ENCODE measurements around the gene CASK.

The CASK gene

GRCh38 chrX:41837270-41837944 lies 85.9 kb downstream of the CASK start:
- DNase-seq (ENCODE audit: low read depth in 2 of 2): no peak

DNA sequence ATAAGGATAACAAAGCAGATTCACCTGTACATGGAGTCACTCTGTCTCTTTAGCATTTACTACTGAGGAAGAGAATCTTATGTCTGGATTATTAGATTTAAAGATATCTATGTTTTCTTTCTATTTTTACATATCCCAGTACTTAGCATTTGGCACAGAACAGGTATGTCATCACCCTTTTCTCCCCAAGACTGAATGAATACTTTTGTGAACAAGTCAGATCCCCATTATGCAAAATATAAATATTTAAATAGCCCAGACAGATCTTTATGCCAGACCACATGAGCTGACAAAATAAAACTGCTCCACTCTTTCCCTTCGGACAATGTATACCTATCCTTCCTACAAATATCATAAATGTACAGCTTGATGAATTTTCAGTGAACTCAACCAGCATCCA lies 94.5 kb downstream of the CASK start:
- DNase-seq (ENCODE audit: low read depth in 2 of 2): no peak

GRCh38 chrX:41827886-41828285 lies 95.5 kb downstream of the CASK start:
- no peak for DNase-seq (ENCODE audit: low read depth in 2 of 2)

GRCh38 chrX:41825796-41826195 lies 97.6 kb downstream of the CASK start:
- DNase-seq (ENCODE audit: low read depth in 2 of 2): no peak

- no peak for DNase-seq (ENCODE audit: low read depth in 2 of 2)
These were observed 98.8 kb downstream of the CASK start for GRCh38 chrX:41824551-41824950.

DNA sequence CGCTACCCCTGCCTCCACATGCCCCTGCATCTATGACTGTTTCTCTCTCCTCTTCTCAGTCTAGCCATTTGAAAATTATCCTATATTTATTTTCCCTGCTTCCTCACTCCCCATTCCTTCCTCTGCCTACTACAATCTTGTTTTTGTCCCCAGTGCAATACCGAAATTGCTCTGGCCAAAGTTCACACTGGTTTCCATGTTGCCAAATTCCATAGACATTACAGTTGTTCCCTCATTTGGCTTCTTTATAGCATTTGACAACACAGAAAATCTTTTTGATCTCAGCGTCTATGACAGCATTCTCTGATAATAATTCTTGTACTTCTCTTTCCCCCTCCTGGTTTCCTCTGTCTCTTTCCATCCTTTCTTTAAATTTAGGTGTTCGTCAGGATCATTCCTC lies 100.0 kb downstream of the CASK start:
- no peak for DNase-seq (ENCODE audit: low read depth in 2 of 2)

- DNase-seq (ENCODE audit: low read depth in 2 of 2): no peak
These were observed 100.5 kb downstream of the CASK start for GRCh38 chrX:41822892-41823291.

DNA sequence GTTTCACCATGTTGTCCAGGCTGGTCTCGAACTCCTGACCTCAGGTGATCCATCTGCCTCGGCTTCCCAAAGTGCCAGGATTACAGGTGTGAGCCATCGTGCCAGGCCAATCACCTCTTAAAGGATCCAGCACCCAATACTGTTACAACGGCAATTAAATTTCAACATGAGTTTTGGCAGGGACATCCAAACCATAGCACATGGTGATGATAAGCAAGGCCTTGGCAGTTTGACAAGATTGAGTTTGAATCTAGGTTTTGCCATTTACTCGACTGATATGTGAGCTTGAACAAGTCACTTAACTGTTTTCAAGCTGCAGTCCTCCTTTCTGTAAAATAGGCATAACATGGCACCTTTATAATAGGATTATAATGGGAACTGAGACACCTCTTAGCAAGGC lies 115.3 kb downstream of the CASK start:
- no peak for DNase-seq (ENCODE audit: low read depth in 2 of 2)

DNA sequence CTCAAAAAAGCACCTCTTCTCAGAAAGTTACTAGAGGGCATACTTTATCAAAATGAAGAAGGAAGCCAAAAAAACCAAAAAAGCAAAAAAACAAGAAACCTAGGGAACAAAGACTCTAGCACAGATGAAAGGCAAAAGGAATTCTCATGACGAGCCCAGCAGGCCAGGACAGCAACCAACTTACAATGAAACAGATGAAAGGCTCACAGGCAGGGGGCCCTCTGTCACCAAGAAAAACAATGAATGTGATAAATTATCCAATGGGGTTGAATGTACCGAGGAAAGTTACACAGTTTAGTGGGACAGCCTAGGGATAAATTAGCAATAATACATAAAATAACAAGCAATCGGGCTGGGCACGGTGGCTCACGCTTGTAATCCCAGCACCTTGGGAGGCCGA lies 120.4 kb downstream of the CASK start:
- no peak for DNase-seq (ENCODE audit: low read depth in 2 of 2)

GRCh38 chrX:41799661-41800060 lies 123.7 kb downstream of the CASK start:
- no peak for DNase-seq (ENCODE audit: low read depth in 2 of 2)

DNA sequence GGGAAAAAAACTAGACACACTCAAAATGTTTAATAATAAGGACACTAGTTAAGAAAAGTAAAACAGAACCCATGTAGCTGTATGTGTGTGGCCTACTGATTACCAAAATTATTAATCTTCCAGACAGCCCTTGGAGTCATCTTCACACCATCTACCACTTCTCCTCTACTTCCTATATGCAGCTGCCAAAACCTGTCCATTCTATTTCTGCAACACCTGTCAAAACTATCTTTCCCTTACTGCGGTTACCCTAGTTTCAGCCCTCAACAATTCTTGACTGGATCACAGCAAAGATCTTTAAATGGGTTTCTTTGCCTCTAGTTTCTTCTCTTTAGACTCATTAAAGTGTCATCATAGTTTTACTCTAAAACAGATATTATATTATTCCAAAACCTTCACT lies 126.8 kb downstream of the CASK start:
- DNase-seq (ENCODE audit: low read depth in 2 of 2): no peak

DNA sequence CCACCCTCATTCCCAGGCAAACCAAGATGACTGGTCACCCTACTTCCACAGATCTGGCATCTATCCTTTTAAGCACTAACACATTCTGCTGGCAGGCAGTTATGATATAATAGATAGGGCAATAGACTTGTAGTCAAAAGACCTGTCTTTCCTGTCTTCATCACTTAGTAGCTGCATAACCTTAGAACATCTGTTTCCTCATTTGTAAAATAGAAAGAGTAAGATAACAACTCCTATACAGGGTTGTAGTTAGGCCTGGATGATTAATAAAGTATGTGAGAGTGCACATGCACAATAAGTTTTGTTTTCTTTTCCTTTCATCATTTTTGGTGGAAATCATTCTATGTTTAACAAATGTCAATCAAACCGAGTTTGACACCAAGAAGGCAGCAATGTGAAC lies 127.3 kb downstream of the CASK start:
- no peak for DNase-seq (ENCODE audit: low read depth in 2 of 2)

DNA sequence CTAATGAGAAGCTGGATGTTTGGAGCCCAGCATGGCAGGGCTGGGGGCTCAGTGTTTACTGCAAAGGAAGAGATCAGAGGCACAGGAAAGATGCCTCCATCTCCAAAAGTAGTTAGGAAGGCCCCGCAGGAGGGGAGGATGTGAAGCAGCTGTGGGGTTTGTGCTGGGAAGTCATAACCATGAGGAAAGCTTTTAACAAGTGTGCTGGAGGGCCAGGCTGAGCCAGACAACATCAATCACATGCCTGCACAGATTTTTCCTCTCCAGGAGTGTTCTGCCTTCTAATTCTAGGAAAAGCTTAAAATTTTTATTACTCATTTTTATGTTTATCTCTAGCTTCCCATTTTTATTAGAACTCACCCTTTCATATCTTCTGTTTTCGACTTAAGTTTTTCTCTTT lies 134.0 kb downstream of the CASK start:
- DNase-seq (ENCODE audit: low read depth in 2 of 2): no peak

- DNase-seq (ENCODE audit: low read depth in 2 of 2): no peak
These were observed 137.7 kb downstream of the CASK start for GRCh38 chrX:41785685-41786084.

GRCh38 chrX:41781500-41781899 lies 141.9 kb downstream of the CASK start:
- DNase-seq (ENCODE audit: low read depth in 2 of 2): no peak

DNA sequence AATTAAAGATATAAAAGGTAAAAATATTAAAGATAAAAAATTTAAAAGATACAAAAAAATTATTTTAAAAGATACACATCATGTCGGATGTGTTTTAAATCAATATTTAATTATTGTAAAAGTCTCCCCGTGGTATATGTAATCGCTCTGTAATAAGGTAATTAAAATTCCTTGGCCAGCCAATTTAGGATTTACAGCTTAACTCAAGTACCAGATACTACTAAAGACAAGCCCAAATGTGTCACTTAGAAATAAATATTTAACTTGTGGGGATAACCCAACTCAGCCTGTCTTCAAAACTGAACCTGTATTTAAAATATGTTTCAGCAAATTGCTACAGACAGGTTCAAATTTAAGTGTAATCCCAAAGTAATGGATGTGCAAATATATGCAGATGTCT lies 143.4 kb downstream of the CASK start:
- no peak for DNase-seq (ENCODE audit: low read depth in 2 of 2)

DNA sequence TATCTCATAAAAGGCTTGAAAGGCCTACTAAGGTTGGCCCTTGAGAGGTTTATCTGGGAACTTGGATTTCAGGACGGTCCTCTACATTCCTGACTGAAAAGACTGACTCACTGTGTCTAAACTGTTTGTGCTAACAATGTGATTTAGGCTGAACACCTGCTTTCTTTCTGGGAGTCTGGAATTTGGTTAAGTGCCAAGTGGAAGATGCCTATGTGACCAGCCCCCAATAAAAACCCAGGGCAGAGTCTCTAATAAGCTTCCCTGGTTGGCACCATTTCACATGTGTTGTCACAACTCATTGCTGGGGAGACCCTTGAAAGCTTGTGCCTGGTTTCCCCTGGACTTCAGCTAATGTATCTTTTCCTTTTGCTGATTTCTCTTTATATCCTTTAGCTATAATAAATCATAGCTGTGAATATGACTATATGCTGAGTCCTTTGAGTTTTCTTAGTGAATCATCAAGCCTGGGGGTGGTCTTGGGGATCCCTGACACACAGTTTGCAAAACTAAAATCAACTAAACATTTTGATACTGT lies 144.3 kb downstream of the CASK start:
- DNase-seq (ENCODE audit: low read depth in 2 of 2): no peak

DNA sequence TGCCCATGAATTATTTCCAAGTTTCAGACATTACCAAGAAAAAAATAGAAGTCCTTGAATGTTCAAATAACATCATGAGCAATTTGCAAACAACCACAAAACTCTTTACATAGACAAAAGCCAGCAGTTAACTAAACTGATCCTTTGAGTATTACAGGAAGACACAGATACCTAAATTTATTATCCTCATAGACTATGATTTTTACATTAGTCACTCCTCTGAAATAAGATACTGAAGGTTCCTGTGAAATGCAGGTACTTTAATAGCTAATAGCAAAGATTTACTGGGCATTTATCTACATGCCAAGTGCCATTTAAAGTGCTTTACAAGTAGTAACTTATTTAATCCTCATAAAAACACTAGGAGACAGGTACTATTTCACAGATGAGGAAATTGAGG lies 161.7 kb downstream of the CASK start:
- no peak for DNase-seq (ENCODE audit: low read depth in 2 of 2)

- no peak for DNase-seq (ENCODE audit: low read depth in 2 of 2)
These were observed 162.2 kb downstream of the CASK start for GRCh38 chrX:41761169-41761568.

DNA sequence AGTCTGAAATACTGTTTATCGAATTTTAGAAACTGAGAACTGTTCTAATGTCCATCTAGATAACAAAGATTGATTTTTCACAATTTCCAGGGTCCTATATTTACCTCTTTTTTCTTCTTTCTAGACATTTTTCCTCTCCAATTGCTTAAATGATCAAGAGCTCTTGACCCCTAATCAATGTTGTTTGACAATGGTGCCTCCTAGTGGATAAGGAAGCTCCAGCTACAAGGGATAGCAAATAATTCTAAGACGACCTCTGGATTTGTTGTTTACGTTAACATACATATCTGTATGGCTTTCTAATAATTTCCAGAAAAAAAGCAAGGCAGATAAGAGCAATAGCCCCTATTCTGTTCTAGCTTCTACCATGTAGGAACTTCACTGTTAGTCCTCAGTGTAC lies 163.5 kb downstream of the CASK start:
- DNase-seq (ENCODE audit: low read depth in 2 of 2): no peak

DNA sequence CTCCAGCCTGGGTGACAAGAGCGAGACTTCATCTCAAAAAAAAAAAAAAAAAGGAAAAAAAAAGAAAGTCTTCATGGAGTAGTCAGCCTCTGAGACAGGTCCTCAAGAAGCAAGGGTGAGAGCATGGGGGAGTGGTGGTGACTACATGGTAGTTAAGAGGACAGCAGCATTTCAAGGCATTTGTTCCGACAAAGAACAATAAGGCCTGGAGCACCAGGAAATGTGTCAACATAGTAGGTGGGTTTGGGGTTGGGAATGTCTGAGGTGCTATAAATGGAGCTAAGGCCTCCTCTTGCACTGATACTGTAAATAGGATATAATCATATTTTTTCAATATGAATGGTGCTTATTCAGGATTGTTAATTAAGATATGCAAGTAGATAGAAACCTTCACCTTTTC lies 165.0 kb downstream of the CASK start:
- DNase-seq (ENCODE audit: low read depth in 2 of 2): no peak

DNA sequence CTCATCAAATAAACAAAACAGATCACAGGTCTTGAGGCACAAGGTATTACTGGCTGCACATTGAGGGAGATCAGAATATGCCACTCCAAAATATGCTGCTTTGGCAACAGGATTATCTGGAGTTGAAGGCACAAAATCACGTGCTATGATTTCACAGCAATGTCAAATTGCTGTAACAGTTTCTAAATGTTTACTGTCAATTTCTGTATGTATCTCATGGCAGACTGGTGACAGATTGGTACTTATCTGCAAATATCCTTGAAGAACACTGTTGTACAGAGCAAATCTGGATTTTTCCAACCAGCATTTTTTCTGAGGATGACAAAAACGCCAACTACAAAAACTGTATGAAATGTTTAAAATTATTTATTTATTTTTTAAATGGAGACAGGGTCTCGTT lies 172.6 kb downstream of the CASK start:
- no peak for DNase-seq (ENCODE audit: low read depth in 2 of 2)

DNA sequence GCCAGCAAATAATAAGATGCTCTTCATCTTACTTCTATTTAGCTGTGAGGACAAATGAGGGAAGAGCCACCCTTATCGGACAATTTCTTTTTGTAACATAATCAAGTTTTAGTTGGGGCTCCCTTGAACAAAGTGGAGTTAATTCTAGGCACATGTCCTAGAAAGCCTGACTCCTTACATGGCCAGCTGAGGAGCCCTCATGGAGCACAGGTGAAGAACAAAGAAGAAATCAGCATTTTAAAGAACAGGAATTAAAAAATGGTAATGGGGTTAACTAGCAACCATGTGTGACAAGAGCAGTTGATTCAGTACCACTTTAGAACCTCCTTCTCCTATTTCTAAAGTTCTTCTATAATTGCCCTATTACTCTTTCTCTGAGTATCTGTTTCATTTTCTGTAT lies 183.5 kb downstream of the CASK start:
- no peak for DNase-seq (ENCODE audit: low read depth in 2 of 2)

- DNase-seq (ENCODE audit: low read depth in 2 of 2): no peak
These were observed 186.3 kb downstream of the CASK start for GRCh38 chrX:41737065-41737464.
